ENCODE results near the gene MOB2. TPM values are rescaled to one million over a fixed set of nuclear protein-coding genes. Genes with fewer than 3 reads are reported as not detected.

Gene MOB2
- total RNA-seq, 1 donor from 2014 or later = 29.0 TPM

GRCh38 chr11:1447845-1448825 lies 38.4 kb downstream of the MOB2 start:
- H3K27ac Mint-ChIP-seq (ENCODE audit: unreplicated experiment) = no peak overlapping the region
- H3K27me3 Mint-ChIP-seq (ENCODE audit: unreplicated experiment) = peaks cover 7% of the 10 kb centered on the region
- no peak for TF ChIP-seq CTCF (IDR thresholded peaks at IDR 0.05; ENCODE audit: partially characterized antibody, unreplicated experiment)
- no peak overlapping the region for H3K4me3 Mint-ChIP-seq (ENCODE audit: unreplicated experiment)
- H3K36me3 Mint-ChIP-seq (ENCODE audit: unreplicated experiment) = no peaks in the 10 kb centered on the region
- H3K9me3 Mint-ChIP-seq (ENCODE audit: unreplicated experiment) = peaks cover 11% of the 10 kb centered on the region
- no peaks in the 10 kb centered on the region for H3K4me1 Mint-ChIP-seq (ENCODE audit: low read depth, unreplicated experiment)
- DNase-seq = no peak

- TF ChIP-seq CTCF (IDR thresholded peaks at IDR 0.05; ENCODE audit: partially characterized antibody, unreplicated experiment) = no peak
- peaks cover 6% of the 10 kb centered on the region for H3K9me3 Mint-ChIP-seq (ENCODE audit: unreplicated experiment)
- H3K27me3 Mint-ChIP-seq (ENCODE audit: unreplicated experiment) = peaks cover 2% of the 10 kb centered on the region
- no peaks in the 10 kb centered on the region for H3K36me3 Mint-ChIP-seq (ENCODE audit: unreplicated experiment)
- H3K4me3 Mint-ChIP-seq (ENCODE audit: unreplicated experiment) = no peak overlapping the region
- H3K4me1 Mint-ChIP-seq (ENCODE audit: low read depth, unreplicated experiment) = no peaks in the 10 kb centered on the region
- no peak overlapping the region for H3K27ac Mint-ChIP-seq (ENCODE audit: unreplicated experiment)
- no peak for DNase-seq
Measured at GRCh38 chr11:1446623-1447022, 40.0 kb downstream of the MOB2 start.

GRCh38 chr11:1445741-1446445 lies 40.7 kb downstream of the MOB2 start:
- Mint-ChIP-seq H3K4me3 (ENCODE audit: unreplicated experiment) (no peak overlapping the region), H3K36me3 (ENCODE audit: unreplicated experiment) (no peaks in the 10 kb centered on the region), H3K27ac (ENCODE audit: unreplicated experiment) (no peak overlapping the region), H3K27me3 (ENCODE audit: unreplicated experiment) (peaks cover 2% of the 10 kb centered on the region), H3K4me1 (ENCODE audit: low read depth, unreplicated experiment) (no peaks in the 10 kb centered on the region), H3K9me3 (ENCODE audit: unreplicated experiment) (peaks cover 6% of the 10 kb centered on the region)
- DNase-seq = no peak
- TF ChIP-seq CTCF (IDR thresholded peaks at IDR 0.05; ENCODE audit: partially characterized antibody, unreplicated experiment) = no peak

GRCh38 chr11:1444823-1445422 lies 41.7 kb downstream of the MOB2 start:
- no peak for TF ChIP-seq CTCF (IDR thresholded peaks at IDR 0.05; ENCODE audit: partially characterized antibody, unreplicated experiment)
- Mint-ChIP-seq H3K36me3 (ENCODE audit: unreplicated experiment) (no peaks in the 10 kb centered on the region), H3K27me3 (ENCODE audit: unreplicated experiment) (peaks cover 2% of the 10 kb centered on the region), H3K4me3 (ENCODE audit: unreplicated experiment) (no peak overlapping the region), H3K4me1 (ENCODE audit: low read depth, unreplicated experiment) (no peaks in the 10 kb centered on the region), H3K9me3 (ENCODE audit: unreplicated experiment) (peaks cover 6% of the 10 kb centered on the region), H3K27ac (ENCODE audit: unreplicated experiment) (no peak overlapping the region)
- no peak for DNase-seq

Measured in glutamatergic neuron (in vitro differentiated cells).